ENCODE measurements around the gene LRRC45.

Gene LRRC45

DNA sequence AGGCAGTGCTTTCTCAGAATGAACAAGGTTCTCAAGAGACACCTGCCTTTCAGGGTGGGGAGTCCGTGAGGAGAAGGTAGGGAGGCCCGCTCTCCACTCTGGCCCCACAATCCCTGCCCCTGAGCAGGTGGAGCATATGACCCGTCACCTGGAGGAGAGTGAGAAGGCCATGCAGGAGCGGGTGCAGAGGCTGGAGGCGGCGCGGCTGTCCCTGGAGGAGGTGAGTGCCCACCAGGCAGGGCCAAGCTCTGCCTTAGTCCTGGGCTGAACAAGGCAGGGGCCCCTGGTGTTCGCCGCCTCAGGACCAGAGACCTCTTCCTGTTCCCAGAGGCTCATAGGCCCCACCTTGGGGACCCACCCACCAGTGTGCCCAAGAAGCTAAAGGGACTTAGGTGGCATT, 5.9 kb downstream of the LRRC45 start:
- H3K4me3 ChIP-seq (ENCODE audit: low read depth, low read length), result no peak overlapping the region
- TF ChIP-seq, protein P1, sequence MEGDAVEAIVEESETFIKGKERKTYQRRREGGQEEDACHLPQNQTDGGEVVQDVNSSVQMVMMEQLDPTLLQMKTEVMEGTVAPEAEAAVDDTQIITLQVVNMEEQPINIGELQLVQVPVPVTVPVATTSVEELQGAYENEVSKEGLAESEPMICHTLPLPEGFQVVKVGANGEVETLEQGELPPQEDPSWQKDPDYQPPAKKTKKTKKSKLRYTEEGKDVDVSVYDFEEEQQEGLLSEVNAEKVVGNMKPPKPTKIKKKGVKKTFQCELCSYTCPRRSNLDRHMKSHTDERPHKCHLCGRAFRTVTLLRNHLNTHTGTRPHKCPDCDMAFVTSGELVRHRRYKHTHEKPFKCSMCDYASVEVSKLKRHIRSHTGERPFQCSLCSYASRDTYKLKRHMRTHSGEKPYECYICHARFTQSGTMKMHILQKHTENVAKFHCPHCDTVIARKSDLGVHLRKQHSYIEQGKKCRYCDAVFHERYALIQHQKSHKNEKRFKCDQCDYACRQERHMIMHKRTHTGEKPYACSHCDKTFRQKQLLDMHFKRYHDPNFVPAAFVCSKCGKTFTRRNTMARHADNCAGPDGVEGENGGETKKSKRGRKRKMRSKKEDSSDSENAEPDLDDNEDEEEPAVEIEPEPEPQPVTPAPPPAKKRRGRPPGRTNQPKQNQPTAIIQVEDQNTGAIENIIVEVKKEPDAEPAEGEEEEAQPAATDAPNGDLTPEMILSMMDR (IDR thresholded peaks at IDR 0.05; ENCODE audit: borderline replicate concordance, insufficient read depth, low read depth, low read length), result no peak

DNA sequence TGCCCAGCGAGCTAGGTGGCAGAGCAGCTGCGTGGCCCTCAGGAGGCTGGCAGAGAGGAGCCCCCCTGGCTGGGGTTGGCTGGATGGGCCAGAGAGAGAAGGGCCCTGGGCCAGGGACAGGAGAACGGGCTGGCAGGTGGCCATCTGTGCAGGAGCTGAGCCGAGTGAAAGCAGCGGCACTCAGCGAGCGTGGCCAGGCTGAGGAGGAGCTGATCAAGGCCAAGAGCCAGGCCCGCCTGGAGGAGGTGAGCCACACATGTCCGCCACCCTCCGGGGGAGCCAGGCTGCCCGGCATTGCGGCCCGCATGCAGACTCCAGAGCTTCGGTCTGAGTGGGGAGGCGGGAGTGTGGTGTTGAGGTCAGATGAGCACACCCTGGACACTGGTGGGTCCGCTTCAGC, 6.3 kb downstream of the LRRC45 start:
- no peak overlapping the region for H3K4me3 ChIP-seq (ENCODE audit: low read depth, low read length)
- TF ChIP-seq, protein P1 (IDR thresholded peaks at IDR 0.05; ENCODE audit: borderline replicate concordance, insufficient read depth, low read depth, low read length), result no peak

DNA sequence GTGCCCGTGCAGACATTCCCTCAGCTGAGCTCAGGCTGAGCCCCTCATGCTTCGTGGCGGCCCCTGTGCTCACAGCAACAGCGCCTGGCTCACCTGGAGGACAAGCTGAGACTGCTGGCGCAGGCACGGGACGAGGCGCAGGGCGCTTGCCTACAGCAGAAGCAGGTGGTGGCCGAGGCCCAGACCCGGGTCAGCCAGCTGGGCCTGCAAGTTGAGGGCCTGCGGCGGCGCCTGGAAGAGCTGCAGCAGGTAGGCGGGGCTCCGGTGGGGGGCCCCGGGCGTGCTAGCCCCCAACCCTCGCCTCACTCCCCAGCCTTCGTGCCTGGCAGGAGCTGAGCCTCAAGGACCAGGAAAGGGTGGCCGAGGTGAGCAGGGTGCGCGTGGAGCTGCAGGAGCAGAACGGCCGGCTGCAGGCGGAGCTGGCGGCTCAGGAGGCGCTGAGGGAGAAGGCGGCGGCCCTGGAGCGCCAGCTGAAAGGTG, 6.9 kb downstream of the LRRC45 start:
- TF ChIP-seq, protein P1 (IDR thresholded peaks at IDR 0.05; ENCODE audit: borderline replicate concordance, insufficient read depth, low read depth, low read length), result no peak
- no peak overlapping the region for H3K4me3 ChIP-seq (ENCODE audit: low read depth, low read length)

DNA sequence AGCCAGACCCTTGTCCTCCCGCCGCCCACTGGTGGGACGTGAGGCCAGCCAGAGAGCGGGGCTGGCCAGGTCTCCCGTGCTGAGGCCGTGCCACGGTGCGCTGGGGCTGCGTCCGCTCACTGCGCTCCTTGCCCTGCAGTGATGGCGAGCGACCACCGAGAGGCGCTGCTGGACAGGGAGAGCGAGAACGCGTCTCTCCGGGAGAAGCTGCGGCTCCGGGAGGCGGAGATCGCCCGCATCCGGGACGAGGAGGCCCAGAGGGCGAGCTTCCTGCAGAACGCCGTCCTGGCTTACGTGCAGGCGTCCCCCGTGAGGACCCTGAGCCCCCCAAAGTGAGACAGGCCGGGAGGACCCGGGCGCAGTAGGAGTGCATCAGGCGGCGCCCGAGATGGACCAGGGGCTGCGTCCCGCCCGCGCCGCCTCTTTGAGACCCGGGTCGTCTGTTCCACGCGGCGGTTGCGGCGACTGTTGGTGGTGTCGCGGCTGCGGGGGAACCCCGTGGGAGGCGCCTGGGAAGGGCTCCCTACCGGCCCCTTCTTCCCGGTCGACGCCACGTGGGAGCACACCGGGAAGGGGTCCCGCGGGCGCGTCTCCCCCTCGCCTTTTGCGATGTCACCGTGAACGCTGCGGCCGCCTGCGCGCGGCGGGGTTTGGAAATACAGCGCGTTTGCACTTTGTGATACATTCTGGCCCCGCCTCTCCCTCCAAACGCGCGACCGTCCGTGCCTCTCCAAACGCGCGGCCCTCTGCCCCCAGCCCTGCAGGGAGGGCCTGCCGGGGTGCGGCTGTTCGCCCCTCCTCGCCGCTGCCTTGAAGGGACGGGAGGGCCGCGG, 7.6 kb downstream of the LRRC45 start:
- peak overlapping the region; percentile 46 for H3K4me3 ChIP-seq (ENCODE audit: low read depth, low read length)
- TF ChIP-seq, protein P1 (IDR thresholded peaks at IDR 0.05; ENCODE audit: borderline replicate concordance, insufficient read depth, low read depth, low read length), result peak; percentile 94

DNA sequence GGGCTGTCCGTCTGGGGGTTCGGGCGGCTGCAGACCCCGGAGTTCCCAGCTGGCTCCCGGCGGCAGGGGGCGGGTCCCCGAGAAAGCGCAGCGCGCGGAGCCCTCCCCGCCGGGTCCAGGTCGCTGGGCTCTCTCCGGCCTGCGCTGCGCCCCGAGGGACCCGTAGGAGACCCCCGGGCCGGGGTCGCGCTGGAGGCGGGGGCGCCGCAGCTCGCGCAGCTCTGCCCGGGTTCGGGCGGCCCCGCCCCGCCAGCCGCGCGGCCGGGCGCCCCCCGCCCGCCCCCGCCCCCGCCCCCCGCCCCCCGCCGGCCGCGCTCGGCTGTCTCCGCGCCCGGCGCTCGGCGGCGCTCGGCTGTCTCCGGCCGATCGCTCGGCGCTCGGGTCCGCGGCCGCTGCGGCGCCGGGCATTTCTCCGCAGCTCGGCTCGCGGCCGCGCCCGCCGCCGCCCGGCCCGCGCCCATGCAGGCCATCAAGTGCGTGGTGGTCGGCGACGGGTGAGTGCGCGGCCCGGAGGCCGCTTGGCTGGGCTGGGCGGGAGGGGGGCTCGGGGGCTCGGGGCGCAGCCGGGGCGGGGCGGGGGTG, 8.3 kb downstream of the LRRC45 start, which contains the start of gene RAC3:
Gene RAC3 (plus strand): TSS at position 376 of the 582 bp plus-strand sequence. CDS start 84 bp downstream, at position 460.
- peak within 1 kb of the TSS; percentile 46 for H3K4me3 ChIP-seq (ENCODE audit: low read depth, low read length)
- TF ChIP-seq, protein P1 (IDR thresholded peaks at IDR 0.05; ENCODE audit: borderline replicate concordance, insufficient read depth, low read depth, low read length), result no peak

DNA sequence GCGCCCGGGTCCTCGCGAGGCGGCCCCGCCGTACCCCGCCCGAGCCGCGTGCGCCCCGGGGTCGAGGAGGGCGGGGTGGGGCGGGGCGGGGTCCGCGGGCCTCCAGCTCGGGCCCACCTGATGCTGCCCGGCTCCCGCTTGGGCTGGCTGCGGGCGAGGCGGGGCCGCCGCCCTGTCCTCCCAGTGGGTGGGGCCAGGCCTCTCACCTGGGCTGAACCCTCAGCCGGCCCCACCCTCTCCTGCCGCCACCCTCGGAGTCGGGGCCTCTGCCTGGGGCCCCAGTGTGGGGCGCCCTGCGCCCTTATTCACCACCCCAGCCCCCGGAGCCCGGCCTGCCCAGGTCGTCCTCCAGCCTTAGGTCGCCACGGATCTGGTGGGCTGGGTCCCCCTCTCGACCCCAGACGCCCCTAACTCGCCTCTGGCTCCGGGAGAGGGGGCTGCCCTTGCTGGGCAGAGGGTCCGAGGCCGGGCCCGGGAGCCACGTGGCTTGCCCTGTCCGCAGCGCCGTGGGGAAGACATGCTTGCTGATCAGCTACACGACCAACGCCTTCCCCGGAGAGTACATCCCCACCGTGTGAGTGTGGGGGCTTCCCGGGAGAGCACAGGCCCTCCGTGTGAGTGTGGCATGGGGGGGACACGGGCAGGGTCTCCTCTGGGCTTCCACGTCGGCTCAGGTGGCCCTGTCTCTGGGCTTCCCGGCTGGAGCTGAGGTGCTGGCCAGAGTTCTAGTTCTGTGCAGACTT, 9.0 kb downstream of the LRRC45 start:
- TF ChIP-seq, protein P1 (IDR thresholded peaks at IDR 0.05; ENCODE audit: borderline replicate concordance, insufficient read depth, low read depth, low read length), result no peak
- peak overlapping the region; percentile 36 for H3K4me3 ChIP-seq (ENCODE audit: low read depth, low read length)

Data from GM12875 (cell line).